T-helper 1 cell treated with Interleukin-12 subunit alpha and Interleukin-12 subunit beta and Interleukin-4 antibody, amounts not matched to agents 30 μg/mL and 1 μg/mL, for 36 hours (primary cell): ENCODE data around the gene LIME1.

Experiments
- H3K27ac Mint-ChIP-seq: one replicate; pipeline ENCODE4 v1.8.0; 2021; ENCODE audit warnings: mild to moderate bottlenecking, mixed read lengths
- H3K27me3 Mint-ChIP-seq: one replicate; pipeline ENCODE4 v1.8.0; 2021; ENCODE audit warnings: low read depth, mixed read lengths
- H3K36me3 Mint-ChIP-seq: one replicate; pipeline ENCODE4 v1.8.0; 2021; ENCODE audit warnings: low read depth, mixed read lengths
- H3K4me1 Mint-ChIP-seq: one replicate; pipeline ENCODE4 v1.8.0; 2021; ENCODE audit warnings: low read depth, mixed read lengths
- H3K4me3 Mint-ChIP-seq: one replicate; pipeline ENCODE4 v1.8.0; 2021; ENCODE audit warnings: mild to moderate bottlenecking, moderate library complexity, mixed read lengths
- H3K9me3 Mint-ChIP-seq: one replicate; pipeline ENCODE4 v1.8.0; 2021; ENCODE audit warnings: mixed read lengths

Gene LIME1

DNA sequence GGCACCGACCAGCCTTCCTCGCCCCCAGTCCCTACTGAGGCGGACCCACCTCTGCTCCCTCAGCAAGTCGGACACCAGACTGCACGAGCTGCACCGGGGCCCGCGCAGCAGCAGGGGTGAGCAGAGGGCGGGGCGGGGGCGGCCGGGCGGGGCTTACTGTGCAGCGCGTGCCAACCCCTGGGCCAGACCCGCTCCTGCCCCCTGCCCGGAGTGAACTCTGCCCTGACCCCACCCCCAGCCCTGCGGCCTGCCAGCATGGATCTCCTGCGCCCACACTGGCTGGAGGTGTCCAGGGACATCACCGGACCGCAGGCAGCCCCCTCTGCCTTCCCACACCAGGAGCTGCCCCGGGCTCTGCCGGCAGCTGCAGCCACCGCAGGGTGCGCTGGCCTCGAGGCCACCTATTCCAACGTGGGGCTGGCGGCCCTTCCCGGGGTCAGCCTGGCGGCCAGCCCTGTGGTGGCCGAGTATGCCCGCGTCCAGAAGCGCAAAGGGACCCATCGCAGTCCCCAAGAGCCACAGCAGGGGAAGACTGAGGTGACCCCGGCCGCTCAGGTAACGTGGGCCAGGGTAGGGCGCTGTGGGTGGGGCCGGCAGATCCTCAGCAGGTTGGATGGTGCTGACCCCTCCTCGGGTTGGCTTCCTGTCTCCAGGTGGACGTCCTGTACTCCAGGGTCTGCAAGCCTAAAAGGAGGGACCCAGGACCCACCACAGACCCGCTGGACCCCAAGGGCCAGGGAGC lies 1.7 kb downstream of the LIME1 start:
- no peak overlapping the region for H3K27ac Mint-ChIP-seq
- no peaks in the 10 kb centered on the region for H3K27me3 Mint-ChIP-seq
- no peaks in the 10 kb centered on the region for H3K9me3 Mint-ChIP-seq
- H3K4me3 Mint-ChIP-seq, result peak overlapping the region; percentile 31
- peaks cover 9% of the 10 kb centered on the region for H3K36me3 Mint-ChIP-seq
- peaks cover 15% of the 10 kb centered on the region for H3K4me1 Mint-ChIP-seq

DNA sequence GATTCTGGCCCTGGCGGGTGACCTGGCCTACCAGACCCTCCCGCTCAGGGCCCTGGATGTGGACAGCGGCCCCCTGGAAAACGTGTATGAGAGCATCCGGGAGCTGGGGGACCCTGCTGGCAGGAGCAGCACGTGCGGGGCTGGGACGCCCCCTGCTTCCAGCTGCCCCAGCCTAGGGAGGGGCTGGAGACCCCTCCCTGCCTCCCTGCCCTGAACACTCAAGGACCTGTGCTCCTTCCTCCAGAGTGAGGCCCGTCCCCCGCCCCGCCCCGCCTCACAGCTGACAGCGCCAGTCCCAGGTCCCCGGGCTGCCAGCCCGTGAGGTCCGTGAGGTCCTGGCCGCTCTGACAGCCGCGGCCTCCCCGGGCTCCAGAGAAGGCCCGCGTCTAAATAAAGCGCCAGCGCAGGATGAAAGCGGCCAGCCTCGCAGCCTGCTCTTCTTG lies 2.2 kb downstream of the LIME1 start:
- no peak overlapping the region for H3K27ac Mint-ChIP-seq
- peaks cover 13% of the 10 kb centered on the region for H3K4me1 Mint-ChIP-seq
- peak overlapping the region; percentile 31 for H3K4me3 Mint-ChIP-seq
- peaks cover 5% of the 10 kb centered on the region for H3K36me3 Mint-ChIP-seq
- no peaks in the 10 kb centered on the region for H3K27me3 Mint-ChIP-seq
- H3K9me3 Mint-ChIP-seq, result no peaks in the 10 kb centered on the region

DNA sequence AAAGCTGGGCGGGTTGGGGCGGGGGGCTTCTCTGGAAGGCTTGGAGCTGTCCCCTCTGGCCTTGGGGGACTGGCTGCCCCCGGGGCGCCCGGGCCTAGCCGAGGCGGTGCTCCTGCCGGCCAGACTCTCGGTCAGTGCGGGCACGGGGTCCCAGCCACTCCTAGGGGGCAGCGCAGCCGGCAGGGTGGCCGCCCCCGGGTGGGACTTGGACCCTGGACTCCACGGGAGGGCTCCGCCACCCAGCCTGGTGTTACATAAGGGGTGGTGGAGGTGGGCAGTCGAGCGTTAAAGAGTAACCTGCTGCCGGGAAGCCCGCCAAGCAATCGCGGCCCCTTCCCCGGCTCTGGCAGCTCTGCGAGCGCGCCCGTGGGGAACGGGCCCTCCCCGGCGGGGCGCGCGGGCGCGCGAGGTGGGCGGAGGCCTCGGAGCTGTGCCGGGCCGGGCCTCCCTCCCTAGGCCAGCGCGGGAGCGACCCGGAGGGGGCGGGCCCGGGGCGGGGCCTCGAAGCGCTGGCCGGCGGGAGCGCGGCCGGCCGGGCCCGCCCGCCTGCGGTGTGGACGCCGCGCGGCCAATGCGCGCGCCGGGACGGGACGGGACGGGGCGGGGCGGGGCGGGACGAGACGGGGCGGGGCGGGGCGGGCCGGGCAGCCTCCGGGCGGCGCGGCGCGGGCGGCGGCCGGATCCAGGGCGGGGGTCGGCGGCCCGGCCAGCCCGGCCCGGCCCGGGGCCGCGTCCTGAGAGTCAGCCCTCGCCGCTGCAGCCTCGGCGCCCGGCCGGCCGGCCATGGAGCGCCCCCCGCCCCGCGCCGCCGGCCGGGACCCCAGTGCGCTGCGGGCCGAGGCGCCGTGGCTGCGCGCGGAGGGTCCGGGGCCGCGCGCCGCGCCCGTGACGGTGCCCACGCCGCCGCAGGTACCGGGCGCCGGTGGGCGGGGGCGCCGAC lies 2.9 kb downstream of the LIME1 start, which contains the start of gene SLC2A4RG:
SLC2A4RG (plus strand) TSS at position 647 of the 940 bp plus-strand sequence; CDS start at position 784, 137 bp downstream.
- peak within 1 kb of the TSS; percentile 31 for H3K4me3 Mint-ChIP-seq
- no peaks in the 10 kb centered on the region for H3K36me3 Mint-ChIP-seq
- H3K27me3 Mint-ChIP-seq, result no peaks in the 10 kb centered on the region
- no peaks in the 10 kb centered on the region for H3K9me3 Mint-ChIP-seq
- no peak within 1 kb of the TSS for H3K27ac Mint-ChIP-seq
- peaks cover 9% of the 10 kb centered on the region for H3K4me1 Mint-ChIP-seq

DNA sequence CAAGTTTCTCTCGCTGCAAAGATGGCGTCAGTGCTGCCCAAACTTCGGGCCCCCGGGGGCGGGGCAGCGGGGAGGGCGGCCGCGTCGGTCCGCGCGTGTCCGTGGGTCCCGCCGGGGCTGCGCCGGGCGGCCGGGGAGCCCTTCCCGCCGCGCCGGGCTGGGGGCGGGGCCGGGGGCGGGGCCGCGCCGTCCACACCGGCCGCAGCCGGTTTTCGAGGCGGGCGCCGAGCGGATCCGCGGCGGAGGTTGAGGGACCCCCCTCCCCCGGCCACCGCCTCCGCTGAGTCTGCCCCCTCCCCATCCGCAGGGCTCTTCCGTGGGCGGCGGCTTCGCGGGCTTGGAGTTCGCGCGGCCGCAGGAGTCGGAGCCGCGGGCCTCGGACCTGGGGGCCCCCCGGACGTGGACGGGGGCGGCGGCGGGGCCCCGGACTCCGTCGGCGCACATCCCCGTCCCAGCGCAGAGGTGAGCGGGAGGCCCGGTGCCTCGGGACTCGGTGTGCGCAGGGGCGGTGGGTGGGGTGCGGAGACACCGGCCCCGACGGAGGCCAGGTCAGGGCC lies 3.7 kb downstream of the LIME1 start:
- peak overlapping the region; percentile 21 for H3K4me3 Mint-ChIP-seq
- no peaks in the 10 kb centered on the region for H3K9me3 Mint-ChIP-seq
- H3K4me1 Mint-ChIP-seq, result peaks cover 9% of the 10 kb centered on the region
- no peak overlapping the region for H3K27ac Mint-ChIP-seq
- no peaks in the 10 kb centered on the region for H3K27me3 Mint-ChIP-seq
- H3K36me3 Mint-ChIP-seq, result no peaks in the 10 kb centered on the region

DNA sequence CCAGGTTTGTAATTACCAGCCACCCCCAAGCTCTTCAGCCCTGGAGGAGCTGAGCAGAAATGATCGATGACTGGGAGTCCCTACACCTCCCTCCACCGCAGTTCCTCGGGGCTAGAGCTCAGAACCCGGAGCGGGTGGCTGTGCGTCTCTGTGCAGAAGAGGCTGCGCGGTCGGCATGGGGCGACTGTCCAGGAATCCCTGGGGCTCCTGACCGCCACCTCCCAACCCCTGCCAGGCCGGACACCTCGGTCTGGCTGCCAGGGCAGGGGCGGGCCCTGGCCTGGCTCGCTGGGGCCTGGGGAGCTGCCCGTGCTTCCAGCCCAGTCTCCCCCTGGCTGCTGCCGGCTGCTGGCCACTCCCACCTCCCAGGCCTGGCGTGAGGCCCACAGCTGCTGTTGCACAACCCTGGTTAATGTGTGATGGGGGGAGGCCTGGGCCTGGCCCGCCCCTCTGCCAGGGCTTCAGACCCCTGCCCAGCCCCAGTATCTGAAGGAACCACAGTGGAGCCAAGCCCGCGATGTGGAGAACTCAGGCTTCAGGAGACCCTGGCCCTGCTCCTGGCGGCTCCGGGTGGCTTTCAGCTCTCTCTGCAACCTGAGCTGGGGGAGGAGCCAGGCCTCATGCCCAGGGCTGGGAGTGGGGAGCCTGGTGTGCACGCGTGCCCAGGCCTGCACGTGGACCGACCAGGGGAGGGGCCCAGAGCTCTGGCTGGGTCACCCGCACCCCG lies 4.3 kb downstream of the LIME1 start:
- Mint-ChIP-seq H3K27ac (no peak overlapping the region), H3K4me1 (peaks cover 9% of the 10 kb centered on the region), H3K4me3 (peak overlapping the region; percentile 21), H3K36me3 (no peaks in the 10 kb centered on the region), H3K27me3 (no peaks in the 10 kb centered on the region), H3K9me3 (no peaks in the 10 kb centered on the region)

DNA sequence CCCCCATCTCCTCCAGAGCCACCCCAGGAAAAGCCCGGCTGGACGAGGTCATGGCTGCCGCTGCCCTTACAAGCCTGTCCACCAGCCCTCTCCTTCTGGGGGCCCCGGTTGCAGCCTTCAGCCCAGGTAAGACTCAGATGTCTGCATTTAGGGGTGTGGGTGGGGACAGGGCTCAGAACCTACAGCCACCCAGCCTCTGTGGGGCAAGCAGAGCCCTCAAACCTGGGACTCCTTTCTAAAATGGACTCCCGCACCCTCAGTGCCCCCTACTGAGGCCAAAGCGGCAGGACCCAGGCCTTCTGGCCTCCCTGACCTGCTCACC lies 4.9 kb downstream of the LIME1 start:
- no peaks in the 10 kb centered on the region for H3K36me3 Mint-ChIP-seq
- peaks cover 4% of the 10 kb centered on the region for H3K4me1 Mint-ChIP-seq
- peak overlapping the region; percentile 40 for H3K4me3 Mint-ChIP-seq
- H3K27me3 Mint-ChIP-seq, result no peaks in the 10 kb centered on the region
- H3K27ac Mint-ChIP-seq, result no peak overlapping the region
- H3K9me3 Mint-ChIP-seq, result no peaks in the 10 kb centered on the region

DNA sequence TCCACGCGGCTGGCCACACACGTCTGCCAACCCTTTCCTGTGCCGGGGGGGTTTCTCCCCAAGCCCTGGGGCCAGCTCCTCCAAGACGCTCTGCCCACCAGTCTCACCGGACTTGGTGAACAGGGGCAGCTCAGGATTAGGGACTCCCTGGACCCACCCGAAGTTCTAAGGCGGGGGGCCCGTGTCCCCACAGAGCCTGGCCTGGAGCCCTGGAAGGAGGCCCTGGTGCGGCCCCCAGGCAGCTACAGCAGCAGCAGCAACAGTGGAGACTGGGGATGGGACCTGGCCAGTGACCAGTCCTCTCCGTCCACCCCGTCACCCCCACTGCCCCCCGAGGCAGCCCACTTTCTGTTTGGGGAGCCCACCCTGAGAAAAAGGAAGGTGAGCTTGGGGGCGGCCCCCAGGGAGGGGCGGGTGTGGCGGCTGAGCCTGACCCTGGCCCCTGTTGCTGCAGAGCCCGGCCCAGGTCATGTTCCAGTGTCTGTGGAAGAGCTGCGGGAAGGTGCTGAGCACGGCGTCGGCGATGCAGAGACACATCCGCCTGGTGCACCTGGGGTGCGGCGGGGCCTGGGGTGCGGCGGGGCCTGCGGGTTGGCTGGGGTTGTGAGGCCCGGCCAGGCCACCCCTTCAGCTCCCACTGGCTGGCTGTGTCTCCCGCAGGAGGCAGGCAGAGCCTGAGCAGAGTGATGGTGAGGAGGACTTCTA lies 5.4 kb downstream of the LIME1 start:
- Mint-ChIP-seq H3K36me3 (no peaks in the 10 kb centered on the region), H3K9me3 (no peaks in the 10 kb centered on the region), H3K27ac (no peak overlapping the region), H3K4me3 (no peak overlapping the region), H3K4me1 (no peaks in the 10 kb centered on the region), H3K27me3 (no peaks in the 10 kb centered on the region)

DNA sequence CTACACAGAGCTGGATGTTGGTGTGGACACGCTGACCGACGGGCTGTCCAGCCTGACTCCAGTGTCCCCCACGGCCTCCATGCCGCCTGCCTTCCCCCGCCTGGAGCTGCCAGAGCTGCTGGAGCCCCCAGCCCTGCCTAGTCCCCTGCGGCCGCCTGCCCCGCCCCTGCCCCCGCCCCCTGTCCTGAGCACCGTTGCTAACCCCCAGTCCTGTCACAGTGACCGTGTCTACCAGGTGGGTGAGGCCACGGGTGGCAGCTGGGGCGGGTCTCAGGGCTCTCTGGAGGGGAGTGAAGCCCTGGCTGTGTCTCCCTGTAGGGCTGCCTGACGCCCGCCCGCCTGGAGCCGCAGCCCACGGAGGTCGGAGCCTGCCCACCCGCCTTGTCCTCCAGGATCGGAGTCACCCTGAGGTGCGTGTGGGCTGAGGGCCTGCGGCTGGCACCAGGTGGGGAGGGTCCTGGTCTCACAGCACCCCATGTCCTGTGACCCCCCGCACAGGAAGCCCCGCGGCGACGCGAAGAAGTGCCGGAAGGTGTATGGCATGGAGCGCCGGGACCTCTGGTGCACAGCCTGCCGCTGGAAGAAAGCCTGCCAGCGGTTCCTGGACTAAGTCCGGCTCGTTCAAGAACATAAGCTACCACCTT lies 6.0 kb downstream of the LIME1 start:
- H3K27ac Mint-ChIP-seq, result no peak overlapping the region
- no peaks in the 10 kb centered on the region for H3K9me3 Mint-ChIP-seq
- H3K4me1 Mint-ChIP-seq, result no peaks in the 10 kb centered on the region
- no peaks in the 10 kb centered on the region for H3K27me3 Mint-ChIP-seq
- H3K36me3 Mint-ChIP-seq, result no peaks in the 10 kb centered on the region
- no peak overlapping the region for H3K4me3 Mint-ChIP-seq

DNA sequence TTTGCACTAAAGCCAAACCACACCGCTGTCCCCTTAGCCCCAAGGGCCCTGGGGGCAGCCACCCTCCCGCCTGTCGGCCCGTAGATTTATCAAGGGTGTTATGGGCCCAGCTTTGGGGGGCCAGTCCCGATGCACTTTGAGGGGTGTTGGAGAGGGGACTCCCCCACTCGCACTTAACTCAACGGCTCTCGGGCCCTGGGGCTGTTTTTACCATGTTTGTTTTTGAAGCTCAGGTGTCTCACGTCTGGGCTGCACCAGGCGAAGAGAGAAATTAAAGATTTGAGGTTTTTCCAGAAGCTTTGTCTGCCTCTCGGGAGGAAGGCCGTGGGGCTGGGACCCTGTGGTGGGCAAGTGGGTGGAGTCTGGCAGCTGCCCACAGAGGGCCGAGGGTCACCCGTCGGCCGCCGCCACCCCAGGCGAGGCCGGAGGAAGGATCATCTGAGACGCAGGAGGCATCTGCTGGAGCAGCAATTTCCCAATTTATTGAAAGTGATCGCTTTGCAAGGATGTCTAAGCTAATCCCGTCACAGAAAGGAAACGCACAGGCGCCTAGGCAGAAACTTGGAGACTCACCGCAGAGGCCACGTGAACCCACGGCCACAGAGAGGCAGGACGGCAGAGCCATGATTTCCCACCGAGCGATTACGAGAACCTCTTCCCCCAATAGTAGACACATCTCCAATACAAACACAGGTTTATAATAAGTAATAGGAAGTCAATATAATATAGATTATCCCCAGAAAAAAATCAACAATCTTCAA lies 6.9 kb downstream of the LIME1 start:
- no peak overlapping the region for H3K27ac Mint-ChIP-seq
- no peaks in the 10 kb centered on the region for H3K27me3 Mint-ChIP-seq
- no peak overlapping the region for H3K4me3 Mint-ChIP-seq
- H3K36me3 Mint-ChIP-seq, result no peaks in the 10 kb centered on the region
- H3K4me1 Mint-ChIP-seq, result no peaks in the 10 kb centered on the region
- no peaks in the 10 kb centered on the region for H3K9me3 Mint-ChIP-seq

DNA sequence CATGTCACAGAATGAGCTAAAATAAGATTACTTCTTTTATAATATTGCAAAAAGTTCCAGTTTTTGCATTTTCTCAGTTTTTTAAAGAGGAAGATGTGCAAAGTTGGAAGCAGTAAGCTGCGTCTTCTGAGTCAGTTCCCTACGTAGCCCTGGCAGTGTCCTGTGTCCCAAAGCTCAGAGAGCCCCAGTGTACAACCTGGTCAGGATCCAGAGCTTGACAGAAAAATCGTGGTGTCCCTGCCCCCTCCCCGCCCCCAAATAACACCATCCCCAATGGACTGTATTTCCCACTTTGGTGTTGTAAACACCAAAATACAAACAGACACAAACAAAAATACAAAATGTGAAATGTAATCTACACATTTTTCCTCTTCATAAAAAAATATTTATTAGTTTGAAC lies 7.7 kb downstream of the LIME1 start:
- Mint-ChIP-seq H3K36me3 (no peaks in the 10 kb centered on the region), H3K27me3 (no peaks in the 10 kb centered on the region), H3K4me3 (no peak overlapping the region), H3K4me1 (no peaks in the 10 kb centered on the region), H3K9me3 (no peaks in the 10 kb centered on the region), H3K27ac (no peak overlapping the region)

DNA sequence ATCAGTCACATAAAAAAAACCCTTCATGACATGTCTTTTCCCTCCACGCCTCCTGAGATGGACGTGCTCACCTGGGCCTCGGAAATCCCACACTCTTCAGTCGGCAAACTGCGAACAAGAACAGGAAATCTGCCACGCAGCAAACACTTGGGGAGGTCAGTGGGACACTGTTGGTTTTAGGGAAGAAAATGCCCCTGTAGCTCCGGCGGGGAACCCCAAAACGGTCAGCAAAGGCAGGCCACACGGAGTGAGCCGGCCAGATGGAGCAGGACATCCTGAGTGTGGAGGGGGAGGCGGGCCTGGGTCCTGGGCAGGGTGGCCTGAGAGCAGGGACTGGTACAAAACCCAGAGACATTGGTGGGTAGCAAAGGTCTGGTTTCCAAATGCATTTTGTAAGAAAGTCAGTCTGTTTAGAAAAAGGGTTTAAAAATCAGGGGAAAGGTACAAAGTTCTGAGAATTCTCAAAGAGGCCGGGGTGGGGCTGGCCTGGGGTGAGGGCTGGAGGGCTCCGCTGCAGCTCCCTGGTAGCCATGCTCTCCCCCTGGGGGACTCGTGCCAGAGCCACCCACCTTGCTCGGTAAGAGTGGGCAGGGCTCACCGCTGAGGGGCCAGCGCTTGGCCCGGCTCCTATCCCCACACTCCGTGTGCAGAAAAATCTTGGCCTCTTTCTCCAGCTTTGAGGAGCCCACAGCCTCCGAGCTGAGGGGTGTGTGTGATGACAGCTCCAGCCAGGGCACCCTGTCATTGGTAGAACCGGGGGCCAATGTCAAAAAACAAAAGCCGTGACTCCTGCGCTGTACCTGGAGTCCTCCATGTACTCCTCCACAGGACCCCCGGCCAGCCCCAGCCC lies 8.3 kb downstream of the LIME1 start:
- no peaks in the 10 kb centered on the region for H3K36me3 Mint-ChIP-seq
- no peaks in the 10 kb centered on the region for H3K27me3 Mint-ChIP-seq
- H3K4me1 Mint-ChIP-seq, result peaks cover 2% of the 10 kb centered on the region
- H3K9me3 Mint-ChIP-seq, result no peaks in the 10 kb centered on the region
- H3K27ac Mint-ChIP-seq, result no peak overlapping the region
- no peak overlapping the region for H3K4me3 Mint-ChIP-seq

DNA sequence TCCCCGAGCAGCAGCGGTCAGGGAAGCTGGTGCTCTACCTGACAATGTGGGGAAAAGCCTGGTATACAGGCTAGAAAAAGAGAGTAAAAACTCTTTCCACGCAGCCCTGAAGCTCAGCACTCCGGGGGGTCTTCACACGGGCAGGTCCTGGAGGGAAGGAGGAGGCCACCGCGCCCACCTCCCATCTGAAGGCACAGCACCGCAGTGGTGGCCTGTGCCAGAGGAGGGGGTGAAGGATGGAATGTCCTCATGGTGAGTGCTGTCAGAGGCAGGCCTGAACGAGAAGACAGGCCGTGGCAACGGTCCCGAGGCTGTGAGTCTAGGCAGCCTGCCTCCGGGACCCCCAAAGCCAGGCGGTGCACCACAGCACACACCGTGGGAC lies 9.0 kb downstream of the LIME1 start:
- no peaks in the 10 kb centered on the region for H3K27me3 Mint-ChIP-seq

More for the DNA sequence above, 9.0 kb downstream of the LIME1 start:
- Mint-ChIP-seq H3K27ac (no peak overlapping the region), H3K4me1 (peaks cover 2% of the 10 kb centered on the region), H3K4me3 (no peak overlapping the region), H3K36me3 (no peaks in the 10 kb centered on the region), H3K9me3 (no peaks in the 10 kb centered on the region)
